ENCODE results near the gene TRPM1. TPM values are rescaled to one million over a fixed set of nuclear protein-coding genes. Genes with fewer than 3 reads are reported as not detected.

Gene TRPM1
- total and polyA plus RNA-seq, 9 donors: 0.12 TPM; not detected in 8

- TF ChIP-seq POLR2A (IDR thresholded peaks at IDR 0.05): no peak
- no peak for TF ChIP-seq EP300 (IDR thresholded peaks at IDR 0.05)
- no peak for TF ChIP-seq CTCF (IDR thresholded peaks at IDR 0.05)
- no peak for DNase-seq
Measured at GRCh38 chr15:31136607-31137328, 35.2 kb upstream of the TRPM1 start.

GRCh38 chr15:31136016-31136415, 34.5 kb upstream of the TRPM1 start:
- intact Hi-C loops (cut with DNase I): no loop called here

More at GRCh38 chr15:31136607-31137328, 35.2 kb upstream of the TRPM1 start:
- Histone ChIP-seq H3K4me3 (no peak overlapping the region), H3K36me3 (no peaks in the 10 kb centered on the region), H3K4me1 (ENCODE audit: insufficient read depth) (no peaks in the 10 kb centered on the region), H3K27me3 (no peaks in the 10 kb centered on the region), H3K9me3 (no peaks in the 10 kb centered on the region), H3K27ac (no peak overlapping the region)
- WGBS, 3 donors: 52 to 64% (median 54%) methylated on average over 6 of the region's 6 CpGs
- intact Hi-C loops (cut with DNase I): no loop called here

GRCh38 chr15:31135523-31135922, 34.0 kb upstream of the TRPM1 start:
- Histone ChIP-seq H3K27ac (no peak overlapping the region), H3K9me3 (no peaks in the 10 kb centered on the region), H3K27me3 (no peaks in the 10 kb centered on the region), H3K4me1 (ENCODE audit: insufficient read depth) (no peaks in the 10 kb centered on the region), H3K4me3 (no peak overlapping the region), H3K36me3 (no peaks in the 10 kb centered on the region)
- intact Hi-C loops (cut with DNase I): no loop called here
- no peak for DNase-seq
- WGBS, 3 donors: 82 to 88% (median 83%) methylated on average over 6 of the region's 6 CpGs
- TF ChIP-seq EP300 (IDR thresholded peaks at IDR 0.05) (no peak), POLR2A (IDR thresholded peaks at IDR 0.05) (no peak), CTCF (IDR thresholded peaks at IDR 0.05) (no peak)

More at GRCh38 chr15:31136016-31136415, 34.5 kb upstream of the TRPM1 start:
- 69 to 74% (median 70%) methylated on average over 9 of the region's 9 CpGs for WGBS, 3 donors
- Histone ChIP-seq H3K27ac (no peak overlapping the region), H3K9me3 (no peaks in the 10 kb centered on the region), H3K4me1 (ENCODE audit: insufficient read depth) (no peaks in the 10 kb centered on the region), H3K27me3 (no peaks in the 10 kb centered on the region), H3K4me3 (no peak overlapping the region), H3K36me3 (no peaks in the 10 kb centered on the region)
- TF ChIP-seq CTCF (IDR thresholded peaks at IDR 0.05): no peak
- TF ChIP-seq POLR2A (IDR thresholded peaks at IDR 0.05): no peak
- TF ChIP-seq EP300 (IDR thresholded peaks at IDR 0.05): no peak
- DNase-seq: no peak

GRCh38 chr15:31133890-31134289, 32.4 kb upstream of the TRPM1 start:
- no peak for TF ChIP-seq POLR2A (IDR thresholded peaks at IDR 0.05)
- TF ChIP-seq EP300 (IDR thresholded peaks at IDR 0.05): no peak
- TF ChIP-seq CTCF (IDR thresholded peaks at IDR 0.05): no peak

More at GRCh38 chr15:31133890-31134289, 32.4 kb upstream of the TRPM1 start:
- Histone ChIP-seq H3K36me3 (no peaks in the 10 kb centered on the region), H3K27ac (no peak overlapping the region), H3K4me1 (ENCODE audit: insufficient read depth) (peaks cover 6% of the 10 kb centered on the region), H3K9me3 (no peaks in the 10 kb centered on the region), H3K4me3 (no peak overlapping the region), H3K27me3 (no peaks in the 10 kb centered on the region)
- WGBS, 3 donors: 92 to 94% (median 92%) methylated on average over 5 of the region's 5 CpGs
- no peak for DNase-seq
- intact Hi-C loops (cut with DNase I): no loop called here
